Measurements from ENCODE around the gene SPSB2.
"Not testable (repeated sequence)": the region's sequence is repeated elsewhere in the genome, so short reads cannot be mapped to it uniquely, and the experiment has no call there.

The SPSB2 gene

DNA sequence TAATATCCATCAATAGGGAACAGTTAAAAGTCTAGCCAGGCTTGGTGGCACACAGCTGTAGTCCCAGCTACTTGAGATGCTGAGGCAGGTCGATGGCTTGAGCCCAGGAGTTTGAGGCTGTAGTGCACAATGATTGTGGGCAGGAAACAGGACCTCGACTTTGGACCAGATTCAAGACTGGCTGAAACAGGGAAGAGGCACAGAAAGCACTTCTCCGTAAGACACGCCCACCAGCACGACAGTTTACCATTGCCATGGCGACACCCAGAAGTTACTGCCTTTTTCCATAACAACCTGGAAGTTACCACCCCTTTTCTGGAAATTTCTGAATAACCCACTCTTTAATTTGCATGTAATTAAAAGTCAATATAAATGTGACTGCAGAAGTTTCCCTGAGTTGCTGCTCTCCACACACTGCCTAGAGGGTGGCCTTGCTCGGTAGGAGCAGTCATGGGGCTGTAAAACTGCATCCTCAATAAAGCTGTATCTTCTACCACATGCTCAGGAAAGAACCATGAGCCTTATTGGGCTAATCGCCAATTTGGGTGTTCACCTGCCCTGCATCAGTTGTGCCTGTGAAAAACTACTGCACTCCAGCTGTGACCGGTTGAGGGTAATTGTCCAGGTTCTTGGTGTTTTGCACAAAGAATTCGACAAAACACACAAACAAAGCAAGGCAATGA, 26.9 kb upstream of the SPSB2 start:
- H3K36me3 ChIP-seq (ENCODE audit: control insufficient read depth in 2 of 2, insufficient read depth in 2 of 2, low read length in 2 of 2): no peaks in the 10 kb centered on the region
- H3K9me3 ChIP-seq (ENCODE audit: control insufficient read depth in 2 of 2, low read length in 2 of 2): no peaks in the 10 kb centered on the region
- peak overlapping the region in 1 of 2 donors; percentile 5 for H3K4me3 ChIP-seq (ENCODE audit: low read length in 2 of 2)
- peak overlapping the region in 1 of 2 donors; percentile 10 for H3K9ac ChIP-seq (ENCODE audit: low read depth in 1 of 2, low read length in 2 of 2)
- no peaks in the 10 kb centered on the region for H3K27me3 ChIP-seq (ENCODE audit: control insufficient read depth in 2 of 2, insufficient read depth in 2 of 2, low read length in 2 of 2)
- peaks cover 4 to 14% of the 10 kb centered on the region in 2 donors for H3K4me1 ChIP-seq (ENCODE audit: control insufficient read depth in 2 of 2, insufficient read depth in 2 of 2, low read length in 2 of 2)
- peak overlapping the region; percentile 34 to 56 for H3K27ac ChIP-seq (ENCODE audit: low read depth in 2 of 2, low read length in 2 of 2)

DNA sequence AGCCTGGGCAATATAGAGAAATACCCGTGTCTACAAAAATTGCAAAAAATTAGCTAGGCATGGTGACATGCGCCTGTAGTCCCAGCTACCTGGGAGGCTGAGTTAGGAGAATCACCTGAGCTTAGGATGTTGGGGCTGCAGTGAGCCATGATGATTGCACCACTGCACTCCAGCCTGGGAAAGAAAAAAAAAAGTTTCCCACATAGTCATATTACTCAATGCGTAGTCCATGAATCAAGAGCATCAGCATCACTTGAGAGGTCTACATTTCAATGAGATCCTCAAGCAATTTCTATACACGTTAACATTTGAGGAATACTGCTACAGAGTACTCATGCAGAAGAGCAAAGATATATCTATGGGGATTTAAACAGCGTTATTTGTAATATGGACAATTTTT, 26.3 kb upstream of the SPSB2 start:
- Histone ChIP-seq H3K9ac (ENCODE audit: low read depth in 1 of 2, low read length in 2 of 2) (no peak overlapping the region), H3K9me3 (ENCODE audit: control insufficient read depth in 2 of 2, low read length in 2 of 2) (no peaks in the 10 kb centered on the region)

DNA sequence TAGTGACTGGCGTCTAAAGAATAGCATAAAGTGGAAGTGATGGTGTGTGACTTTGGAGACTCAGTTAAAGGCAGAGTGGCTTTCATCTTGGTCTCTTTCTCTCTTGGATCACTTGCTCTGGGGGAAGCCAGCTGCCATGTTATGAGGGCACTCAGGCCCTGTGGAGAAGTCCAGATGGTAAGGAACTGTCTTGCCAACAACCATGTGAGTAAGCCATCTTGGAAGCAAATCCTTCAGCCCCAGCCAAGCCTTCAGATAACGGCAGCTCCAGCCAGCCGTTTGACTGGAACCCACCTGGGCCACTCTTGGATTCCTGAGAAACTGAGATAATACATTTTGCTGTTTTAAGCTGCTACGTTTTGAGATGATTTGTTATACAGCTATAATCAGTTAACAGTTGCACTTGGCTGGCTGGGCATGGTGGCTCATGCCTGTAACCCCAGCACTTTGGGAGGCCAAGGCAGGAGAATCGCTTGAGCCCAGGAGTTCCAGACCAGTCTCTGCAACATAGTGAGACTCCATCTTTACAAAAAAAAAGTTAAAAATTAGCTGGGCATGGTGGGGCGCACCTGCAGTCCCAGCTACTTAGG, 23.8 kb upstream of the SPSB2 start:
- Histone ChIP-seq H3K9ac (ENCODE audit: low read depth in 1 of 2, low read length in 2 of 2) (no peak overlapping the region), H3K36me3 (ENCODE audit: control insufficient read depth in 2 of 2, insufficient read depth in 2 of 2, low read length in 2 of 2) (no peaks in the 10 kb centered on the region), H3K9me3 (ENCODE audit: control insufficient read depth in 2 of 2, low read length in 2 of 2) (no peaks in the 10 kb centered on the region), H3K4me3 (ENCODE audit: low read length in 2 of 2) (no peak overlapping the region), H3K27ac (ENCODE audit: low read depth in 2 of 2, low read length in 2 of 2) (no peak overlapping the region), H3K4me1 (ENCODE audit: control insufficient read depth in 2 of 2, insufficient read depth in 2 of 2, low read length in 2 of 2) (peaks cover 0 to 4% of the 10 kb centered on the region in 2 donors), H3K27me3 (ENCODE audit: control insufficient read depth in 2 of 2, insufficient read depth in 2 of 2, low read length in 2 of 2) (no peaks in the 10 kb centered on the region)

More for the DNA sequence above, 26.3 kb upstream of the SPSB2 start:
- H3K27me3 ChIP-seq (ENCODE audit: control insufficient read depth in 2 of 2, insufficient read depth in 2 of 2, low read length in 2 of 2): no peaks in the 10 kb centered on the region
- no peaks in the 10 kb centered on the region for H3K36me3 ChIP-seq (ENCODE audit: control insufficient read depth in 2 of 2, insufficient read depth in 2 of 2, low read length in 2 of 2)
- H3K4me3 ChIP-seq (ENCODE audit: low read length in 2 of 2): peak overlapping the region in 1 of 2 donors; percentile 5
- peak overlapping the region in 1 of 2 donors; percentile 56 for H3K27ac ChIP-seq (ENCODE audit: low read depth in 2 of 2, low read length in 2 of 2)
- peaks cover 2 to 11% of the 10 kb centered on the region in 2 donors for H3K4me1 ChIP-seq (ENCODE audit: control insufficient read depth in 2 of 2, insufficient read depth in 2 of 2, low read length in 2 of 2)

DNA sequence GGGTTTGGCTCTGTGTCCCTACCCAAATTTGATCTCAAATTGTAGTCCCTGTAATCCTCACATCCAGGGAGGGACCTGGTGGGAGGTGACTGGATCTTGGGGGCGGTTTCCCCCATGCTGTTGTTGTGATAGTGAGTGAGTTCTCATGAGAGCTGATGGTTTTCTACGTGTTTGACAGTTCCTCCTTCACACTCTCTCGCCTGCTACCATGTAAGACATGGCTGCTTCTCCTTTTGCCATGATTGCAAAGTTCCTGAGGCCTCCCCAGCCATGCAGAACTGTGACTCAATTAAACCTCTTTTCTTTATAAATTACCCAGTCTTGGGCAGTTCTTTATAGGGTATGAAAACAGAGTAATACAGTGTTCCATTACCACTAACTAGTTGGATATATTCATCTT, 21.2 kb upstream of the SPSB2 start:
- peaks cover 8 to 11% of the 10 kb centered on the region in 2 donors for H3K4me1 ChIP-seq (ENCODE audit: control insufficient read depth in 2 of 2, insufficient read depth in 2 of 2, low read length in 2 of 2)
- no peaks in the 10 kb centered on the region for H3K36me3 ChIP-seq (ENCODE audit: control insufficient read depth in 2 of 2, insufficient read depth in 2 of 2, low read length in 2 of 2)
- H3K9me3 ChIP-seq (ENCODE audit: control insufficient read depth in 2 of 2, low read length in 2 of 2): no peaks in the 10 kb centered on the region
- no peak overlapping the region for H3K9ac ChIP-seq (ENCODE audit: low read depth in 1 of 2, low read length in 2 of 2)
- no peak overlapping the region for H3K27ac ChIP-seq (ENCODE audit: low read depth in 2 of 2, low read length in 2 of 2)
- H3K4me3 ChIP-seq (ENCODE audit: low read length in 2 of 2): no peak overlapping the region
- H3K27me3 ChIP-seq (ENCODE audit: control insufficient read depth in 2 of 2, insufficient read depth in 2 of 2, low read length in 2 of 2): no peaks in the 10 kb centered on the region

DNA sequence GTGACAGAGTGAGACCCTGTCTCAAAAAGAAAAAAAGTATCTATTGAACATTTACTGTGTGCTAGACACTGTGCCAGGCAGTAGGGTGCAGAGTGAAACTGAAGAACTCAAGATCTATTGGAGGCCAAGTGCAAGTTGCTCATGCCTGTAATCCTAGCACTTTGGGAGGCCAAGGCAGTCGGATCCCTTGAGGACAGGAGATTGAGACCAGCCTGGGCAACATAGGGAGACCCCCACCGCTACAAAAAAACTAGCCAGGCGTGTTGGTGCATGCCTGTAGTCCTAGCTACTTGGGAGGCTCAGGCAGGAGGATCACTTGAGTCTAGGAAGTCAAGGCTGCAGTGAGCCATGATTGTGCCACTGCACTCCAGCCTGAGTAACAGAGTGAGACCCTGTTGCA, 19.6 kb upstream of the SPSB2 start:
- not testable (repeated sequence) for H3K4me3 ChIP-seq (ENCODE audit: low read length in 2 of 2); H3K27me3 ChIP-seq (ENCODE audit: control insufficient read depth in 2 of 2, insufficient read depth in 2 of 2, low read length in 2 of 2)

DNA sequence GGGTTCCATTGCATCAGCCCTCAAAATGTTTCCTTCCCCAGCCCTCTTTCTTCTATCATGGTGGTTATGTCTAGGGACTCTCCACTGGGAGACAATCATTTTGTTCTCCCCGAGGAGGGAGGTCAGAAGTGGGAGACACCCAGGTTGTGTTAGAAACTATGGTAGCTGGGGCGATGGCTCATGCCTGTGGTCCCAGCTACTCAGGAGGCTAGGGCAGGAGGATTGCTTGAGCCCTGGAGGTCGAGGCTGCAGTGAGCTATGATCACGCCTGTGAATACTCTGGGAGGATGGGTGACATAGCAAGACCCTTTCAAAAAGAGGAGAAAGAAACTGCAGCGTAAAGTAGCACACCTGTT, 18.5 kb upstream of the SPSB2 start:
- Histone ChIP-seq H3K9me3 (ENCODE audit: control insufficient read depth in 2 of 2, low read length in 2 of 2) (no peaks in the 10 kb centered on the region), H3K36me3 (ENCODE audit: control insufficient read depth in 2 of 2, insufficient read depth in 2 of 2, low read length in 2 of 2) (no peaks in the 10 kb centered on the region), H3K4me1 (ENCODE audit: control insufficient read depth in 2 of 2, insufficient read depth in 2 of 2, low read length in 2 of 2) (peaks cover 8 to 11% of the 10 kb centered on the region in 2 donors), H3K27me3 (ENCODE audit: control insufficient read depth in 2 of 2, insufficient read depth in 2 of 2, low read length in 2 of 2) (no peaks in the 10 kb centered on the region), H3K27ac (ENCODE audit: low read depth in 2 of 2, low read length in 2 of 2) (peak overlapping the region; percentile 88 to 94), H3K4me3 (ENCODE audit: low read length in 2 of 2) (peak overlapping the region; percentile 83 to 85), H3K9ac (ENCODE audit: low read depth in 1 of 2, low read length in 2 of 2) (peak overlapping the region; percentile 86 to 90)

More for the DNA sequence above, 19.6 kb upstream of the SPSB2 start:
- H3K9ac ChIP-seq (ENCODE audit: low read depth in 1 of 2, low read length in 2 of 2); H3K36me3 ChIP-seq (ENCODE audit: control insufficient read depth in 2 of 2, insufficient read depth in 2 of 2, low read length in 2 of 2); H3K27ac ChIP-seq (ENCODE audit: low read depth in 2 of 2, low read length in 2 of 2); H3K9me3 ChIP-seq (ENCODE audit: control insufficient read depth in 2 of 2, low read length in 2 of 2): not testable (repeated sequence)
- peaks cover 8 to 11% of the 10 kb centered on the region in 2 donors for H3K4me1 ChIP-seq (ENCODE audit: control insufficient read depth in 2 of 2, insufficient read depth in 2 of 2, low read length in 2 of 2)

DNA sequence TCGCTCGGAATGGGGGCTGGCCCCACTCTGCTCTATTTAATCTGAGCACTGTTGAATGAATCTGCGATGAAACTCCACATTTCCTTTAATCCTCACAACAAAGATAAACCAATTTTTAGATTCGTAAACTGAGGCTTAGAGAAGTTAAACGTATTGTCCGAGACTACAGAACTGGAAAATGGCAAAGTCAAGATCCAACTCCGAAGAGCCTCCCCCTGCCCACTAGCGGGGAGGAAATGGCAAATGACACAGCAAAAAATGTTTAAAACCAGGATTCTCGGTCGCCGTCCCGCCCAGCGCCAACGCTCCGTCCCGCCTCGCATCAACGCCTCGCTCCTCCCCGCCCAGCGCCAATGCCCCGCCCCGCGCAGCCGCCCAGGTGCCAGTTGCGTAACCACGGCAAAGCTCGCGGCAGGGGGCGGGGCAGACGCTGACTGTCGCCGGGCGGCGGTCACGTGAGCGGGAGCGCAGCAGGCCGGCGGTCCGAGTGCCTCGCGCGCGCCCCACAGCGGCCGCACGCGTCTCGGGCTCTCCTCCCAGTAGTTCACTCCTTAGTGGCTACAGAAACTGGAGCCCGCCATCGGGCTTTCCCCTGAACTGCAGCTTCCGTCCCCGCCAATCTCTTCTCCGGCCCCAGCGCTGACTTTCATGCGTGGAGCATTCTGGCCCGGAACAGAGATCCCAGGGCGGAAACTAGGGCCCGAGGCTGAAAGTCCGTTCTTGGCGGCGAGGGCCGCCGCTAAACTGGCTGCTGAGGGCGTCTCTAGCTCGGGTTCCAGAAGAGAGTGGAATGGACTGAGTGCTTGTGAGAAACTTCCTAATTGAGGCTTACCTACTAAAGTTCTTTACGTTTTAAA, 17.9 kb upstream of the SPSB2 start:
- Histone ChIP-seq H3K9ac (ENCODE audit: low read depth in 1 of 2, low read length in 2 of 2) (peak overlapping the region; percentile 86 to 90), H3K4me1 (ENCODE audit: control insufficient read depth in 2 of 2, insufficient read depth in 2 of 2, low read length in 2 of 2) (peaks cover 8 to 11% of the 10 kb centered on the region in 2 donors), H3K9me3 (ENCODE audit: control insufficient read depth in 2 of 2, low read length in 2 of 2) (no peaks in the 10 kb centered on the region), H3K36me3 (ENCODE audit: control insufficient read depth in 2 of 2, insufficient read depth in 2 of 2, low read length in 2 of 2) (no peaks in the 10 kb centered on the region), H3K27me3 (ENCODE audit: control insufficient read depth in 2 of 2, insufficient read depth in 2 of 2, low read length in 2 of 2) (no peaks in the 10 kb centered on the region), H3K4me3 (ENCODE audit: low read length in 2 of 2) (peak overlapping the region; percentile 85 to 86), H3K27ac (ENCODE audit: low read depth in 2 of 2, low read length in 2 of 2) (peak overlapping the region; percentile 88 to 94)

DNA sequence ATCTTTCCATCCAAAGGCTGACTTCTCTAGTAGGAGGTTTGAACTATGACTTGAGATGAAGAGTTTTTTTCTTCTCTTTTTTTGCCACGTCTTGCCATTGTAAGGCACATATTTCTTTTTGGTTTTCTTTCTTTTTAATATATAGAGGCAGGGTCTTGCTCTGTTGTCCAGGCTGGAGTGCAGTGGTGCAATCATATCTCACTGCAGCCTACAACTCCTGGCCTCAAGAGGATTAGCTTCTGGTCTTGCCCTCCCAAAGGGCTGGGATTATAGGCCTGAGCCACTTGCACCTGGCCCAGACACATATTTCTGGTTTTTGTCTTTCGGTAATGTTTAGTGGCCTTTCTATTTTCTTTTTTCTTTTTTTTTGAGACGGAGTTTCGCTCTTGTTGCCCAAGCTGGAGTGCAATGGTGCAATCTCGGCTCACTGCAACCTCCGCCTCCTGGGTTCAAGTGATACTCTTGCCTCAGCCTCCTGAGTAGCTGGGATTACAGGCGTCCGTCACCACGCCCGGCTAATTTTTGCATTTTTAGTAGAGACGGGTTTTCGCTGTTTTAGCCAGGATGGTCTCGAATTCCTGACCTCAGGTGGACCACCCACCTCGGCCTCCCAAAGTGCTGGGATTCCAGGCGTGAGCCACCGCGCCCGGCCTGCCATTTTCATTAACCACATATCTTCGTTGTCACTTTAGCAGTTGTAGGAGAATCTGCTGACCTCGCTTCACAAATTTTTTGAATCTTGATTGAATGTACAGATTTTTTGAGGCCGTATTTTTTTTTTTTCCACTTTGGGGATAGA, 16.9 kb upstream of the SPSB2 start:
- not testable (repeated sequence) for H3K9me3 ChIP-seq (ENCODE audit: control insufficient read depth in 2 of 2, low read length in 2 of 2); H3K27me3 ChIP-seq (ENCODE audit: control insufficient read depth in 2 of 2, insufficient read depth in 2 of 2, low read length in 2 of 2); H3K36me3 ChIP-seq (ENCODE audit: control insufficient read depth in 2 of 2, insufficient read depth in 2 of 2, low read length in 2 of 2)
- Histone ChIP-seq H3K9ac (ENCODE audit: low read depth in 1 of 2, low read length in 2 of 2) (peak overlapping the region in 1 of 2 donors; percentile 81), H3K4me1 (ENCODE audit: control insufficient read depth in 2 of 2, insufficient read depth in 2 of 2, low read length in 2 of 2) (peaks cover 8 to 11% of the 10 kb centered on the region in 2 donors), H3K4me3 (ENCODE audit: low read length in 2 of 2) (peak overlapping the region; percentile 75 to 86), H3K27ac (ENCODE audit: low read depth in 2 of 2, low read length in 2 of 2) (peak overlapping the region; percentile 83 to 88)

DNA sequence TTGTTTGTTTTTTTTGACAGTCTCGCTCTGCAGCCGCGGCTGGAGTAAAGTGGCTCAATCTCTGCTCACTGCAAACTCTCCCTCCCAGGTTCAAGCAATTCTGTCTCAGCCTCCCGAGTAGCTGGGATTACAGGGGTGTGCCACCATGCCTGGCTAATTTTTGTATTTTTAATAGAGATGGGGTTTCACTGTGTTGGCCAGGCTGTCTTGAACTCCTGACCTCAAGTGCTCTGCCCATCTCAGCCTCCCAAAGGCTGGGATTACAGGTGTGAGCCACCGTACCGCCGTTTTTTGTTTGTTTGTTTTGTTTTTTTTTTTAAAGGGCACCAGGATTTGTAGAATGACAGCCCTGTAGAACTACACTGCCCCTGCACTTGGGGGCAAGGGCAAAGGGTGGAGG, 15.7 kb upstream of the SPSB2 start:
- not testable (repeated sequence) for H3K9me3 ChIP-seq (ENCODE audit: control insufficient read depth in 2 of 2, low read length in 2 of 2); H3K36me3 ChIP-seq (ENCODE audit: control insufficient read depth in 2 of 2, insufficient read depth in 2 of 2, low read length in 2 of 2); H3K4me3 ChIP-seq (ENCODE audit: low read length in 2 of 2); H3K27ac ChIP-seq (ENCODE audit: low read depth in 2 of 2, low read length in 2 of 2); H3K27me3 ChIP-seq (ENCODE audit: control insufficient read depth in 2 of 2, insufficient read depth in 2 of 2, low read length in 2 of 2); H3K9ac ChIP-seq (ENCODE audit: low read depth in 1 of 2, low read length in 2 of 2)
- H3K4me1 ChIP-seq (ENCODE audit: control insufficient read depth in 2 of 2, insufficient read depth in 2 of 2, low read length in 2 of 2): peaks cover 8 to 11% of the 10 kb centered on the region in 2 donors
